ENCODE results near the gene NR5A2. TPM values are rescaled to one million over a fixed set of nuclear protein-coding genes. Genes with fewer than 3 reads are reported as not detected.

The NR5A2 gene
- 0.24 TPM in 1 of 2 replicates, not detected in the other for total RNA-seq

DNA sequence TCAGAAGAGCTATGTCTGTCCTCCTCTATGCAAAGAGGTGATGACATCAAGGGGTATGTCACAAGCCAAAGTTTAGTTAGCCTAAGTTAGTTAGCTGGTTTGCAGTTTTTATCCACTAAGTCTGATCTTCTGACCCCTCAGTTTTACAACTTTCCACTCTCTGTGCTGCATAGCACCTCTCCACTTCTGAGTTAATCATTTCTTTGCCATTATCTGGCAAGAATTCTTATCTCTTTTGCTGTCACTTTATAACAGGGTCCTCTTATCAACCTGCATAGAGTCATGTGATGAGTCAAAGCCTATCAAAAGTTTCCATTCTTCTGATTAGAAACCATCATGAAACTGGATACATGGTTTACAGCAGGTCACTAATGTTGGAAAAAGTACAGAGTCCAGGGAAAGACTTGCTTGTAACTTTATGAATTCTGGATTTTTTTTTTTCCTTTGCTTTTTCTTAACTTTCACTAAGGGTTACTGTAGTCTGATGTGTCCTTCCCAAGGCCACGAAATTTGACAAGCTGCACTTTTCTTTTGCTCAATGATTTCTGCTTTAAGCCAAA is at the start of gene NR5A2:
Gene NR5A2, plus strand, starts transcription at position 447 of the 560 bp plus-strand sequence. CDS start 138 bp downstream, outside the sequence.

Data from tracheal epithelial cell (primary cell).